ENCODE data around the gene TTC21A. TPM values are rescaled to one million over a fixed set of nuclear protein-coding genes. Genes with fewer than 3 reads are reported as not detected.

TTC21A gene
- total RNA-seq, 1 donor from 2014 or later: 8.8 TPM

- no peaks in the 10 kb centered on the region for H3K9me3 ChIP-seq
- H3K36me3 ChIP-seq: no peaks in the 10 kb centered on the region
- DNase-seq (ENCODE audit: extremely low spot score in 2 of 2): no peak
- peak overlapping the region; percentile 91 for H3K27ac ChIP-seq
- intact Hi-C loops (cut with DNase I): no loop called here
- H3K4me1 ChIP-seq: peaks cover 39% of the 10 kb centered on the region
- peak overlapping the region in 1 of 2 donors; percentile 52 for H3K4me3 ChIP-seq
- no peaks in the 10 kb centered on the region for H3K27me3 ChIP-seq
- TF ChIP-seq POLR2AphosphoS5 (IDR thresholded peaks at IDR 0.05; ENCODE audit: insufficient read depth in 1 of 2, low read depth in 1 of 2): no peak
- no peak for TF ChIP-seq POLR2A (IDR thresholded peaks at IDR 0.05)
- TF ChIP-seq, protein P1, sequence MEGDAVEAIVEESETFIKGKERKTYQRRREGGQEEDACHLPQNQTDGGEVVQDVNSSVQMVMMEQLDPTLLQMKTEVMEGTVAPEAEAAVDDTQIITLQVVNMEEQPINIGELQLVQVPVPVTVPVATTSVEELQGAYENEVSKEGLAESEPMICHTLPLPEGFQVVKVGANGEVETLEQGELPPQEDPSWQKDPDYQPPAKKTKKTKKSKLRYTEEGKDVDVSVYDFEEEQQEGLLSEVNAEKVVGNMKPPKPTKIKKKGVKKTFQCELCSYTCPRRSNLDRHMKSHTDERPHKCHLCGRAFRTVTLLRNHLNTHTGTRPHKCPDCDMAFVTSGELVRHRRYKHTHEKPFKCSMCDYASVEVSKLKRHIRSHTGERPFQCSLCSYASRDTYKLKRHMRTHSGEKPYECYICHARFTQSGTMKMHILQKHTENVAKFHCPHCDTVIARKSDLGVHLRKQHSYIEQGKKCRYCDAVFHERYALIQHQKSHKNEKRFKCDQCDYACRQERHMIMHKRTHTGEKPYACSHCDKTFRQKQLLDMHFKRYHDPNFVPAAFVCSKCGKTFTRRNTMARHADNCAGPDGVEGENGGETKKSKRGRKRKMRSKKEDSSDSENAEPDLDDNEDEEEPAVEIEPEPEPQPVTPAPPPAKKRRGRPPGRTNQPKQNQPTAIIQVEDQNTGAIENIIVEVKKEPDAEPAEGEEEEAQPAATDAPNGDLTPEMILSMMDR (IDR thresholded peaks at IDR 0.05): no peak
Measured at GRCh38 chr3:39178553-39178952, 71.1 kb downstream of the TTC21A start.

DNA sequence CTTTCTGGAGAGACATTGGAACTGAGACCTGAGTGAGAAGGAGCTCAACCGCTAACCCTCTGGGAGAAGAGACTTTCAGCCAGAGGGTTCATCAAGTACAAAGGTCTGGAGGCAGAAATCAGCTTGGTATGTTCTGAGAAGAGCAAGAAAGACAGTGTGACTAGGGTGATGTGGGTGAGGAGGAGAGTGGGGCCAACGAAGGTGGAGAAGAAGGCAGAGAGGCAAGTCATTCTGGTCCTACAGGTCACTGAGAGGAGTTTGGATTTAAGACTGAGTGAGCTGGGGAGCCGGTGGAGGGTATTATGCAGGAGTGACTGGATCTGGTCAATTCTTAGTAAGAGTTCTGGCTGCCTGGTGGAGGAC lies 72.7 kb downstream of the TTC21A start:
- H3K9me3 ChIP-seq: no peaks in the 10 kb centered on the region
- H3K36me3 ChIP-seq: no peaks in the 10 kb centered on the region
- no peak for TF ChIP-seq POLR2A (IDR thresholded peaks at IDR 0.05)
- TF ChIP-seq, protein P1 (IDR thresholded peaks at IDR 0.05): no peak
- TF ChIP-seq POLR2AphosphoS5 (IDR thresholded peaks at IDR 0.05; ENCODE audit: insufficient read depth in 1 of 2, low read depth in 1 of 2): no peak
- DNase-seq (ENCODE audit: extremely low spot score in 2 of 2): no peak
- intact Hi-C loops (cut with DNase I): no loop called here
- peak overlapping the region; percentile 91 for H3K27ac ChIP-seq
- no peaks in the 10 kb centered on the region for H3K27me3 ChIP-seq
- H3K4me3 ChIP-seq: peak overlapping the region; percentile 33 to 41
- peaks cover 39% of the 10 kb centered on the region for H3K4me1 ChIP-seq

DNA sequence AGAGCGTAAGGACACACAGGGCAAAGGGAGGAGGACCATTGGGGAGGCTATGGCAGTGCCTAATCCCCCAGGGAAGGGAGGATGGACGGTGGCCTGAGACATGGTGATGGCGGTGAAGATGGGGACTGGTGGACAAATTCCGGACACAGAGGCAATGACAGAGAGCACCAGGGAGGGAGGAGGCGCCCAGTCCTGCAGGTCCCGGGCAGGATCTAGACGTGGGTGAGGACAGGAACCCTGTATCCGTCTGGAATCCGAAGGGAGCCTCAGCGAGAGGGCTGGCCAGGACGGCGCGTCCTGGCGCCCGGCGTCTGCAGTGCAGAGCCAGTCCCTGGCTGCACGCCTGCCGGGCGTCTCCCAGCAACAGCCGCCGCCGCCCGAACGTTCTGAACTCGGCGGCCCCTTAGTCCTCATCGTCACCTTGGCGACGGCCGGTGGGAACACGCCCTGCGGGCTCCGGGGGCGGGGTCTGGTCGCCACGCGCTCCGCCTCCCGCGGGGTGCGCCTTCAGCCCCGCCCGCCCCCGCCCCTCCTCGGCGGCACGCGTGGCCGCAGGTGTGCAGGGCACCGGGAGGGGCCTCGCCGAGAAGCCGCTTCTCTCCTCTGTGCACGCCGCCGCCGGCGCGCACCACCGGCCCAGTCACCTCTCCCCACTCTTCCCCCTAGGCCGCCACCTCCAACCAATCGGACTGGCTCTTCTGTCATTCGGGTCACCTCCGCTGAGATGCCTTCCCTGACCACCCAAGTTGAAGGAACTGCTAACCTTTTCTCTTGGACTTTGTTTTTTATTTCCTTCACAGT lies 73.3 kb downstream of the TTC21A start:
- peaks cover 39% of the 10 kb centered on the region for H3K4me1 ChIP-seq
- no peaks in the 10 kb centered on the region for H3K9me3 ChIP-seq
- DNase-seq (ENCODE audit: extremely low spot score in 2 of 2): peak in 1 of 2 donors; percentile 91
- H3K27ac ChIP-seq: peak overlapping the region; percentile 91
- intact Hi-C loops (cut with DNase I): no loop called here
- no peaks in the 10 kb centered on the region for H3K27me3 ChIP-seq
- no peaks in the 10 kb centered on the region for H3K36me3 ChIP-seq
- peak overlapping the region; percentile 33 to 41 for H3K4me3 ChIP-seq
- TF ChIP-seq, protein P1 (IDR thresholded peaks at IDR 0.05): no peak
- TF ChIP-seq POLR2AphosphoS5 (IDR thresholded peaks at IDR 0.05; ENCODE audit: insufficient read depth in 1 of 2, low read depth in 1 of 2): peak; percentile 47 to 78

DNA sequence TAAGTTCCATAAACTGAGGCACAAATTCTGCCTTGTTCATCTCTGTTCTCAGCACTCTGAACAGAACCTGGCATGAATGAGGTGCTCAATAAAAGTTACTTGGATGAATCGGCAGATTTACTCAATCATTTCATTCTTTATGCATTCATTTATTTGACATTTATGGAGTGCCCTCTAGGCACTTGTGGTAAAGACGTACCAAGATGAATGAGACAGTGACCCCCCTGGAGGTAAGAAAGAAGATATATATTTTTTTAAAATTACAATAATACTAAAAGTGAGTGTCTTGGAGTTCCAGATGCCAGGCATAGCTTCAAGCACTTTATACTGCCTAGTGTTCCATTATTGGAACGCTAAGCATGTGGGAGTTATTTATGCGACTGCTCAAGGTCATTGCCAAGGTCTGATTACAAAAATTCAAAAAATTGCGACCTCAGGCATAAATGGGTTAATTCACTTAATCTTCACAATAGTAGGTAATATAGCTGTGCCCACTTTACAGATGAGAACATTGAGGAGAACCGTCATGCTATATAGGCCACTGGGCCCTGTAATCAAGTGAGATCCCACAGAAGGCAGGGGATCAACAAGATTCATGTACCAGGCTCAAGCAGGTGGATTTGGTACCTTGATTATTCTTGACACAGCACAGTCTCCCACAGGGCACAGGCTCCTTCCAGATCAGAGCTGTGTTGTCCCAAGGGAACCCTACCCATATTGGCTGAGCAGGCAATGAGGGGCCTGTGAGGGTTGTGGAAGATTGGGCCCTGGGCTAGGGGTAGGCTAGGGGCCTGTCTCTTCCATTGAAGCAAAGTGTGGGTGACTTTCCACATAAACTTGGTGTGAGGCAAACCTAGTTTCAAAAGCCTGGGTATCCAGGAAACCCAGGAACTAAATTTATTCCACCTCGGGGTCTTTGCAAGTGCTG lies 74.2 kb downstream of the TTC21A start:
- no peak for DNase-seq (ENCODE audit: extremely low spot score in 2 of 2)
- H3K27ac ChIP-seq: peak overlapping the region; percentile 91
- no peaks in the 10 kb centered on the region for H3K27me3 ChIP-seq
- intact Hi-C loops (cut with DNase I): no loop called here
- no peaks in the 10 kb centered on the region for H3K9me3 ChIP-seq
- H3K36me3 ChIP-seq: no peaks in the 10 kb centered on the region
- H3K4me3 ChIP-seq: peak overlapping the region in 1 of 2 donors; percentile 33
- H3K4me1 ChIP-seq: peaks cover 39% of the 10 kb centered on the region
- TF ChIP-seq, protein P1 (IDR thresholded peaks at IDR 0.05): no peak
- no peak for TF ChIP-seq POLR2AphosphoS5 (IDR thresholded peaks at IDR 0.05; ENCODE audit: insufficient read depth in 1 of 2, low read depth in 1 of 2)
- TF ChIP-seq POLR2A (IDR thresholded peaks at IDR 0.05): no peak

Measured in vagina (tissue), 2 donors.